ENCODE data around the gene EGFR.

The EGFR gene

GRCh38 chr7:55083206-55083605, 64.4 kb downstream of the EGFR start:
- Histone ChIP-seq H4K20me1 (ENCODE audit: low read depth, low read length) (no peaks in the 10 kb centered on the region), H3K9me3 (ENCODE audit: insufficient read depth, low read length) (no peaks in the 10 kb centered on the region), H3F3A (ENCODE audit: insufficient read depth) (no peaks in the 10 kb centered on the region), H3K27me3 (ENCODE audit: low read length) (no peaks in the 10 kb centered on the region), H3K9ac (ENCODE audit: low read length) (no peak overlapping the region), H3K27ac (ENCODE audit: low read depth, low read length) (no peak overlapping the region), H3K4me3 (ENCODE audit: insufficient read depth, low read length, poor library complexity, severe bottlenecking) (no peak overlapping the region), H3K9me2 (replicated peaks; ENCODE audit: insufficient read depth, low read length) (no peaks in the 10 kb centered on the region), H2AFZ (ENCODE audit: low read depth, low read length, severe bottlenecking) (no peak overlapping the region), H3K36me3 (ENCODE audit: low read length) (no peaks in the 10 kb centered on the region), H3K79me2 (ENCODE audit: insufficient read depth, low read length) (no peaks in the 10 kb centered on the region), H3K4me2 (ENCODE audit: low read depth, low read length, poor library complexity, severe bottlenecking) (no peak overlapping the region)
- TF ChIP-seq EZH2phosphoT487 (conservative IDR thresholded peaks at IDR 0.05; ENCODE audit: low read length) (no peak), CTCF (IDR thresholded peaks at IDR 0.05; ENCODE audit: insufficient read depth, low read length, poor library complexity, severe bottlenecking) (no peak)

- no peaks in the 10 kb centered on the region for H3K79me2 ChIP-seq (ENCODE audit: insufficient read depth, low read length)
- H3F3A ChIP-seq (ENCODE audit: insufficient read depth) = no peaks in the 10 kb centered on the region
- no peak overlapping the region for H3K27ac ChIP-seq (ENCODE audit: low read depth, low read length)
Observed at GRCh38 chr7:55084307-55084706, 65.5 kb downstream of the EGFR start.

GRCh38 chr7:55085511-55086412, 66.9 kb downstream of the EGFR start:
- H3K27ac ChIP-seq (ENCODE audit: low read depth, low read length) = no peak overlapping the region
- H3K9me3 ChIP-seq (ENCODE audit: insufficient read depth, low read length) = no peaks in the 10 kb centered on the region
- TF ChIP-seq EZH2phosphoT487 (conservative IDR thresholded peaks at IDR 0.05; ENCODE audit: low read length) (no peak), CTCF (IDR thresholded peaks at IDR 0.05; ENCODE audit: insufficient read depth, low read length, poor library complexity, severe bottlenecking) (no peak)
- H3F3A ChIP-seq (ENCODE audit: insufficient read depth) = no peaks in the 10 kb centered on the region
- H3K4me2 ChIP-seq (ENCODE audit: low read depth, low read length, poor library complexity, severe bottlenecking) = no peak overlapping the region
- no peaks in the 10 kb centered on the region for H4K20me1 ChIP-seq (ENCODE audit: low read depth, low read length)
- no peaks in the 10 kb centered on the region for H3K9me2 ChIP-seq (replicated peaks; ENCODE audit: insufficient read depth, low read length)
- no peaks in the 10 kb centered on the region for H3K36me3 ChIP-seq (ENCODE audit: low read length)
- no peak overlapping the region for H3K4me3 ChIP-seq (ENCODE audit: insufficient read depth, low read length, poor library complexity, severe bottlenecking)
- H3K27me3 ChIP-seq (ENCODE audit: low read length) = no peaks in the 10 kb centered on the region
- H3K79me2 ChIP-seq (ENCODE audit: insufficient read depth, low read length) = no peaks in the 10 kb centered on the region
- H2AFZ ChIP-seq (ENCODE audit: low read depth, low read length, severe bottlenecking) = no peak overlapping the region
- H3K9ac ChIP-seq (ENCODE audit: low read length) = no peak overlapping the region

More at GRCh38 chr7:55084307-55084706, 65.5 kb downstream of the EGFR start:
- no peak overlapping the region for H3K4me3 ChIP-seq (ENCODE audit: insufficient read depth, low read length, poor library complexity, severe bottlenecking)
- no peaks in the 10 kb centered on the region for H4K20me1 ChIP-seq (ENCODE audit: low read depth, low read length)
- H3K4me2 ChIP-seq (ENCODE audit: low read depth, low read length, poor library complexity, severe bottlenecking) = no peak overlapping the region
- H3K9me2 ChIP-seq (replicated peaks; ENCODE audit: insufficient read depth, low read length) = no peaks in the 10 kb centered on the region
- H3K27me3 ChIP-seq (ENCODE audit: low read length) = no peaks in the 10 kb centered on the region
- TF ChIP-seq EZH2phosphoT487 (conservative IDR thresholded peaks at IDR 0.05; ENCODE audit: low read length) (no peak), CTCF (IDR thresholded peaks at IDR 0.05; ENCODE audit: insufficient read depth, low read length, poor library complexity, severe bottlenecking) (no peak)
- no peak overlapping the region for H3K9ac ChIP-seq (ENCODE audit: low read length)
- no peaks in the 10 kb centered on the region for H3K36me3 ChIP-seq (ENCODE audit: low read length)
- H2AFZ ChIP-seq (ENCODE audit: low read depth, low read length, severe bottlenecking) = no peak overlapping the region
- H3K9me3 ChIP-seq (ENCODE audit: insufficient read depth, low read length) = no peaks in the 10 kb centered on the region
